Neutrophil (primary cell): ENCODE data around the gene TNFAIP8L1.

Experiments used
- H3K27ac ChIP-seq: fragments of 200-600 bp; sonication (generic); 2 replicates; pipeline ENCODE4 v1.5.1; 2016; ENCODE audit warnings: mild to moderate bottlenecking, moderate library complexity
- H3K27me3 ChIP-seq: fragments of 200-600 bp; sonication (generic); 2 replicates; pipeline ENCODE4 v1.6.0; 2016; ENCODE audit warnings: mild to moderate bottlenecking
- H3K36me3 ChIP-seq: fragments of 200-600 bp; sonication (generic); 2 replicates; pipeline ENCODE4 v1.5.1; 2017
- H3K4me1 ChIP-seq, 2 experiments: fragments of 200-600 bp in 1 of 2; sonication (generic) in 1 of 2; 1 replicate in 1 of 2; 2 replicates in 1 of 2; pipeline versions ENCODE4 v1.5.1 to v1.6.1; 2013 to 2016; ENCODE audit warnings: low read depth in 1 of 2, low read length in 1 of 2, mild to moderate bottlenecking in 1 of 2, moderate library complexity in 1 of 2; ENCODE audit not compliant: control insufficient read depth in 1 of 2, insufficient read depth in 1 of 2
- H3K4me3 ChIP-seq, 2 experiments: fragments of 200-600 bp in 1 of 2; sonication (generic) in 1 of 2; 1 replicate in 1 of 2; 2 replicates in 1 of 2; pipeline ENCODE4 v1.5.1; 2013 to 2016; ENCODE audit warnings: low read depth in 1 of 2, low read length in 1 of 2, mild to moderate bottlenecking in 1 of 2, moderate library complexity in 1 of 2
- H3K9me3 ChIP-seq: fragments of 200-600 bp; sonication (generic); 2 replicates; pipeline ENCODE4 v1.5.1; 2016
- TF ChIP-seq, protein P1 (sequence below): fragments of 200-600 bp; sonication (generic); IDR thresholded peaks from 2 replicates; pipeline ENCODE4 v1.5.1; 2016; ENCODE audit warnings: antibody characterized with exemption

TNFAIP8L1 gene

DNA sequence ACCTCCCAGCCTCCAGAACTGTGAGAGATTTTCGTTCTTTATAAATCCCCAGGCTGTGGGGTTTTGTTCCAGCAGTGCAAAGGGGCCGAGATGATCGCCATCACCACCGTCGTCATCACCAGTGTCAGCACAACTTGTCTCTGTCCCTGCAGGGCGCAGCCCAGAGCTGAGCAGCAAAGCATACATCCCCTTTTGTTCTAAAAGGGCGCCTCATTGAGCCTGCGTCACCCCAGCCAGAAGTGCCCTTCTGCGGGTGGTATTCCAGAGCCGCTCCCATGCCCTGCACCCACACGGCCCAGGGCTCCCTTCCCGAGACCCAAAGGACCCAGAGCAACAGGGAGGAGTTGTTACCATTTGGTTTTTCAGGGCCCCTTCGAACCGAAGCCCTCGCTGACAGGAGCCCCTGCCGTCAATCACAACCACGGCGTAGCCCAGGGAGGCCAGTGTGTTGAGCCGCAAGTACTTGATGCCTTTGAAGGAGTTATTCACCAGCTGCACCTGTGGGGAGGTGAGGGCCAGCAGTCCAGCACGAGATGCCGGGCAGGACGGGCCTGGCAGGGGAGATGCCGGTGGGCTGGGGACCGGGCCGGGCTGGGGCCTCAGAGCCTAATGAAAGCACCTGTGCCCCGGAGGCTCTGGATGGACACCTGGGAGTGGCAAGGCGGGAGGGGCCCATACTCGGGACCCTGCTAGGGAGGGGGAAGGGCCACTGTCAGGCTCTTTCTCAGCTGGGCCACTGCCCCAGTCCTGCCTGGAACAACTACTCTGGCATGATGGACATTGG is 45.2 kb downstream of the TNFAIP8L1 start:
- TF ChIP-seq, protein P1, sequence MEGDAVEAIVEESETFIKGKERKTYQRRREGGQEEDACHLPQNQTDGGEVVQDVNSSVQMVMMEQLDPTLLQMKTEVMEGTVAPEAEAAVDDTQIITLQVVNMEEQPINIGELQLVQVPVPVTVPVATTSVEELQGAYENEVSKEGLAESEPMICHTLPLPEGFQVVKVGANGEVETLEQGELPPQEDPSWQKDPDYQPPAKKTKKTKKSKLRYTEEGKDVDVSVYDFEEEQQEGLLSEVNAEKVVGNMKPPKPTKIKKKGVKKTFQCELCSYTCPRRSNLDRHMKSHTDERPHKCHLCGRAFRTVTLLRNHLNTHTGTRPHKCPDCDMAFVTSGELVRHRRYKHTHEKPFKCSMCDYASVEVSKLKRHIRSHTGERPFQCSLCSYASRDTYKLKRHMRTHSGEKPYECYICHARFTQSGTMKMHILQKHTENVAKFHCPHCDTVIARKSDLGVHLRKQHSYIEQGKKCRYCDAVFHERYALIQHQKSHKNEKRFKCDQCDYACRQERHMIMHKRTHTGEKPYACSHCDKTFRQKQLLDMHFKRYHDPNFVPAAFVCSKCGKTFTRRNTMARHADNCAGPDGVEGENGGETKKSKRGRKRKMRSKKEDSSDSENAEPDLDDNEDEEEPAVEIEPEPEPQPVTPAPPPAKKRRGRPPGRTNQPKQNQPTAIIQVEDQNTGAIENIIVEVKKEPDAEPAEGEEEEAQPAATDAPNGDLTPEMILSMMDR = no peak
- H3K36me3 ChIP-seq = peaks cover 97% of the 10 kb centered on the region
- no peak overlapping the region for H3K4me3 ChIP-seq
- H3K4me1 ChIP-seq = no peaks in the 10 kb centered on the region
- no peaks in the 10 kb centered on the region for H3K9me3 ChIP-seq
- H3K27me3 ChIP-seq = no peaks in the 10 kb centered on the region
- no peak overlapping the region for H3K27ac ChIP-seq

DNA sequence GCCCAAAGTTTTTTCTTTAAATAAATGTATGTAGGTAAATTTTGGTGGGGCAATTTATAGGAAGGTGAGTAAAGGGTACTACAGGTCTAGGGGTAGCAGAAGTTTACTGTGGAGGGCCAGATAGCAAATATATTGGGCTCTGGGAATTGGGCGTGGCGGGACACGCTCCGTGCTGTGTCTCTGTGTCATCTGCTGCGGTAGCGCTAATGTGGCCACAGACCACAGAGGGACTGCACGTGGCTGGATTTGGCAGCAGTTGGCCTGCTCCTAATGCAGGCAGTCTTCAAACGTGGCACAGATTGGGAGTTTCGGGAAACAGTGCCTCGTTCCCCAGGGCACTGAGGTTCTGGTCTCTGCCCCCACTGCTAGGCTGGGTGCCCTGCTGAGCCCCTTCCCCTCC is 47.4 kb downstream of the TNFAIP8L1 start:
- peaks cover 95% of the 10 kb centered on the region for H3K36me3 ChIP-seq
- TF ChIP-seq, protein P1 = no peak
- H3K27ac ChIP-seq = no peak overlapping the region

DNA sequence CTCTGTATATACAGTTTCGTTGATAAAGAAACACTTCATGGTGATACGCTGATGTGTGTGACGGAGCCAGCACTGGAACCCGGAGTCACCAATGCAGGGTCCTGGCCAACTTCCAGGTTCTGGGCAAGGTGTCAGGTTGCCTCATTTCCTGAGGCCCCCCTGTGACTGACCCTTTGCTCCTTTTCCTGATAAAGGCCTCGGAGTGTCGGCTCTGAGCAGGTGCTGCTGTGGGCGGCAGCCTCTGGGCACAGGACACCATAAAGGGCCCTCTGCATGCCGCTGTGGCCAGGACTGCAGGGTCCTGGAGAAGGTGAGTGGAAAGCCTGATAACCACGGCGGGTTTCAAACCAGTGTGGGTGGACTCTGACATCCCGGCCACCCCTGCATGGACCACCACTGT is 48.1 kb downstream of the TNFAIP8L1 start:
- H3K9me3 ChIP-seq = no peaks in the 10 kb centered on the region
- no peaks in the 10 kb centered on the region for H3K4me1 ChIP-seq
- H3K27me3 ChIP-seq = no peaks in the 10 kb centered on the region
- H3K27ac ChIP-seq = no peak overlapping the region
- no peak overlapping the region for H3K4me3 ChIP-seq
- TF ChIP-seq, protein P1 = no peak
- H3K36me3 ChIP-seq = peaks cover 96% of the 10 kb centered on the region

More for the DNA sequence above, 47.4 kb downstream of the TNFAIP8L1 start:
- Histone ChIP-seq H3K4me3 (no peak overlapping the region), H3K4me1 (no peaks in the 10 kb centered on the region), H3K9me3 (no peaks in the 10 kb centered on the region), H3K27me3 (no peaks in the 10 kb centered on the region)

DNA sequence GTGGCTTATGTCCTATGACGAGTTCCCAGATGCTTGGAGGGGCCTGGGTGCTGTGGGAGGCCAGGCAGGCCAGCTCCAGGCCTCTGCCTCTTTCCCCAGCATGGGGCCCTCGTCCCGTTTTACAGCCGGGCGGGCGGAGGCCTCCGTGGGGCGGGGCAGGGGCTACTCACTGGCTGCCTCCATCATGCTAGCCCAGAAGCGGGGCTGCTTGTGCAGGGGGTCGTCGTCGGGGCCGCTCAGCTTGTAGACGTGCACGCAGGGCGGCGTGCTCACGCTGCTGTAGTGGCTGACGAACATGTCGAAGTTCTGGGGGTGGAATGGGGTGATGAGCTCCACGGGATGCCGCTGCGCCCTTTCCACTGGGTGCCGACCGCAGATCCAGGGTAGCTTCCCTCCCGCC is 49.3 kb downstream of the TNFAIP8L1 start:
- Histone ChIP-seq H3K27me3 (no peaks in the 10 kb centered on the region), H3K9me3 (no peaks in the 10 kb centered on the region), H3K4me1 (no peaks in the 10 kb centered on the region), H3K4me3 (no peak overlapping the region), H3K36me3 (peaks cover 96% of the 10 kb centered on the region), H3K27ac (no peak overlapping the region)
- TF ChIP-seq, protein P1 = no peak

DNA sequence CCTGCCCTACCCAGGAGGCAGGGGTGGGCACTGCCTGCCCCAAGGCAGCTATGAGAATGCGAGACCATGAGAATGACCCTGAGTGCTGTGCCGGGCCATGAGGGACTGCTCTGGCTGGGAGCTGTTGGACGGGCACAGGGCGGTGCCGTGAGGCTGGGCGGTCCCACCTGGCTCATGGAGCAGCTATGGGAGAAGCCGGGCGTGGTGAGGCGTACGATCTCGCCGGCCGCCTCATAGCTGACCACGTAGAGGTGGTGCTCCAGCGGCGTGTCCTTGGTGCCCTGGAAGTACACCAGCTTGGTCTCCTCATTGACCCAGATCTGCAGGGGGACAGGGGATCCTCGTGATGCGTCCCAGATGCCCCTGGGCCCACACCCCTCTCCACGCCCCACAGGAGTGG is 50.1 kb downstream of the TNFAIP8L1 start:
- H3K36me3 ChIP-seq = peaks cover 96% of the 10 kb centered on the region
- no peak overlapping the region for H3K27ac ChIP-seq
- TF ChIP-seq, protein P1 = no peak
- H3K9me3 ChIP-seq = no peaks in the 10 kb centered on the region
- no peaks in the 10 kb centered on the region for H3K4me1 ChIP-seq
- H3K27me3 ChIP-seq = no peaks in the 10 kb centered on the region
- no peak overlapping the region for H3K4me3 ChIP-seq
